Neural progenitor cell (in vitro differentiated cells): ENCODE data around the gene AK8. TPM values are rescaled to one million over a fixed set of nuclear protein-coding genes. Genes with fewer than 3 reads are reported as not detected.

Experiments
- DNase-seq: peaks from one replicate; pipeline ENCODE4 v3.0.0-alpha.2; 2016; ENCODE audit warnings: low spot score
- H2AFZ ChIP-seq: fragments of 200-600 bp; sonication (generic); replicated peaks from 2 replicates; pipeline ENCODE4 v1.6.1; 2016; ENCODE audit warnings: antibody characterized with exemption
- H3F3A ChIP-seq: fragments of 200-600 bp; sonication (generic); 2 replicates; pipeline ENCODE4 v1.6.1; 2016; ENCODE audit warnings: antibody characterized with exemption, low read depth
- H3K27ac ChIP-seq: fragments of 200-600 bp; sonication (generic); 2 replicates; pipeline ENCODE4 v1.5.1; 2016; ENCODE audit warnings: mild to moderate bottlenecking
- H3K27me3 ChIP-seq: fragments of 200-600 bp; sonication (generic); 2 replicates; pipeline ENCODE4 v1.6.1; 2016; ENCODE audit warnings: mild to moderate bottlenecking, moderate library complexity
- H3K36me3 ChIP-seq: fragments of 200-600 bp; sonication (generic); 2 replicates; pipeline ENCODE4 v1.5.1; 2016
- H3K4me1 ChIP-seq: fragments of 200-600 bp; sonication (generic); 2 replicates; pipeline ENCODE4 v1.6.1; 2016; ENCODE audit warnings: mixed run types
- H3K4me2 ChIP-seq: fragments of 200-600 bp; sonication (generic); 2 replicates; pipeline ENCODE4 v1.6.1; 2016
- H3K4me3 ChIP-seq: fragments of 200-600 bp; sonication (generic); 2 replicates; pipeline ENCODE4 v1.5.1; 2016
- H3K79me2 ChIP-seq: fragments of 200-600 bp; sonication (generic); 2 replicates; pipeline ENCODE4 v1.6.1; 2016; ENCODE audit warnings: low read depth
- H3K9ac ChIP-seq: fragments of 200-600 bp; sonication (generic); 2 replicates; pipeline ENCODE4 v1.6.1; 2016
- H3K9me3 ChIP-seq: fragments of 200-600 bp; sonication (generic); 2 replicates; pipeline ENCODE4 v1.5.1; 2016; ENCODE audit warnings: low read depth
- H4K20me1 ChIP-seq: fragments of 200-600 bp; sonication (generic); 2 replicates; pipeline ENCODE4 v1.6.1; 2016; ENCODE audit warnings: low read depth
- H3K27ac Mint-ChIP-seq: 3 replicates; pipeline ENCODE4 v1.8.0; 2021; ENCODE audit warnings: mixed read lengths
- H3K27me3 Mint-ChIP-seq: 2 replicates; pipeline ENCODE4 v1.8.0; 2022; ENCODE audit warnings: low read depth, mild to moderate bottlenecking, inconsistent platforms, moderate library complexity, mixed read lengths; ENCODE audit not compliant: insufficient read depth
- H3K36me3 Mint-ChIP-seq: 3 replicates; pipeline ENCODE4 v1.8.0; 2021; ENCODE audit warnings: mixed read lengths
- H3K4me1 Mint-ChIP-seq: 3 replicates; pipeline ENCODE4 v1.8.0; 2021; ENCODE audit warnings: mixed read lengths
- H3K4me3 Mint-ChIP-seq: 3 replicates; pipeline ENCODE4 v1.8.0; 2021; ENCODE audit warnings: mild to moderate bottlenecking, moderate library complexity, mixed read lengths
- H3K9me3 Mint-ChIP-seq: 3 replicates; pipeline ENCODE4 v1.8.0; 2020; ENCODE audit warnings: mixed read lengths
- EZH2 ChIP-seq: fragments of 200-600 bp; sonication (generic); IDR thresholded peaks from 2 replicates; pipeline ENCODE4 v1.6.1; 2017; ENCODE audit warnings: antibody characterized with exemption, mild to moderate bottlenecking, moderate library complexity
- EZH2phosphoT487 ChIP-seq: fragments of 200-600 bp; sonication (generic); IDR thresholded peaks from 2 replicates; pipeline ENCODE4 v1.6.1; 2017; ENCODE audit warnings: antibody characterized with exemption
- total RNA-seq: library from RNA; depleted of rRNA; stranded (reverse); fragments of >200 nt; gene quantifications from 2 replicates; pipeline ENCODE4 v1.2.3, GENCODE V29; 2015; ENCODE audit warnings: low replicate concordance
- TF ChIP-seq, protein P1 (sequence below): fragments of 200-600 bp; sonication (generic); IDR thresholded peaks from 2 replicates; pipeline ENCODE4 v1.5.1; 2017; ENCODE audit warnings: antibody characterized with exemption, mild to moderate bottlenecking

The AK8 gene
- total RNA-seq, 1 donor from 2014 or later = 0.43 TPM

DNA sequence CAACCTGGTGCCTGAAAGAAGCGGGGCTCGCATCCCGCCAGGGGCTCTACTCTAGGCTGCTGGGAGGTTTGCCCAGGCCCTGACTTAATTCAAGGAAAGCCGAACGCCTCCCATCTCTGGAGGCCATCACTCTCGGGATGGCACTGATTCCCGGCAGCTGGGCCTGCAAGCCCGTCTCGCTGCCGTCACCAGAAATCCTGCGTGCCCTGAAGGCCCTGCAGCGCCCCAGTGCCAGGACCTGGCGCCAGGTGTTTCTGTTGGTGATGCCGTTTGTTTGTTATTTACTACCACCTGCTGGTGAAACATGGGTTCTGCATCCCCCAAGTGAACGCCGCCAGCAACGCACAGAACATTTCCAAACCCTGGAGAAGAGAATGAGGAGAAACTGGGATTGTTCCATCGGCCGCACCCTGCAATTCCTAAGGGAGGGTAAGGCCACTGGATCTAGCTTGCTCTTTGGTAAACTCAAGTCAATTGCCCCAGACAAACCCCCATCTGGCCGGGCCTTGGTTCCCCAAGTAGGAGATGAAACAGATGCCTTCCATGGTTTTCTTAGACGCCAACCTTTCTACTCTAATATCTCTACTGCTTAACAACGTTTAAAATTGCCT, 77.9 kb downstream of the AK8 start:
- H3K36me3 Mint-ChIP-seq = peaks cover 1% of the 10 kb centered on the region

GRCh38 chr9:132798817-132799790, 79.0 kb downstream of the AK8 start:
- no peaks in the 10 kb centered on the region for H3K9me3 ChIP-seq
- TF ChIP-seq, protein P1, sequence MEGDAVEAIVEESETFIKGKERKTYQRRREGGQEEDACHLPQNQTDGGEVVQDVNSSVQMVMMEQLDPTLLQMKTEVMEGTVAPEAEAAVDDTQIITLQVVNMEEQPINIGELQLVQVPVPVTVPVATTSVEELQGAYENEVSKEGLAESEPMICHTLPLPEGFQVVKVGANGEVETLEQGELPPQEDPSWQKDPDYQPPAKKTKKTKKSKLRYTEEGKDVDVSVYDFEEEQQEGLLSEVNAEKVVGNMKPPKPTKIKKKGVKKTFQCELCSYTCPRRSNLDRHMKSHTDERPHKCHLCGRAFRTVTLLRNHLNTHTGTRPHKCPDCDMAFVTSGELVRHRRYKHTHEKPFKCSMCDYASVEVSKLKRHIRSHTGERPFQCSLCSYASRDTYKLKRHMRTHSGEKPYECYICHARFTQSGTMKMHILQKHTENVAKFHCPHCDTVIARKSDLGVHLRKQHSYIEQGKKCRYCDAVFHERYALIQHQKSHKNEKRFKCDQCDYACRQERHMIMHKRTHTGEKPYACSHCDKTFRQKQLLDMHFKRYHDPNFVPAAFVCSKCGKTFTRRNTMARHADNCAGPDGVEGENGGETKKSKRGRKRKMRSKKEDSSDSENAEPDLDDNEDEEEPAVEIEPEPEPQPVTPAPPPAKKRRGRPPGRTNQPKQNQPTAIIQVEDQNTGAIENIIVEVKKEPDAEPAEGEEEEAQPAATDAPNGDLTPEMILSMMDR = peak; percentile 33
- no peak for TF ChIP-seq EZH2
- peaks cover 1% of the 10 kb centered on the region for H3K36me3 Mint-ChIP-seq
- no peak overlapping the region for H3K4me2 ChIP-seq
- peaks cover 21% of the 10 kb centered on the region for H3K27me3 Mint-ChIP-seq
- no peak overlapping the region for H2AFZ ChIP-seq
- H3K27ac Mint-ChIP-seq = peak overlapping the region; percentile 50
- H3K4me3 ChIP-seq = no peak overlapping the region
- H3K36me3 ChIP-seq = no peaks in the 10 kb centered on the region
- peaks cover 59% of the 10 kb centered on the region for H3K27me3 ChIP-seq
- no peak overlapping the region for H3K4me3 Mint-ChIP-seq
- H3K4me1 Mint-ChIP-seq = peaks cover 20% of the 10 kb centered on the region
- no peaks in the 10 kb centered on the region for H3F3A ChIP-seq
- H3K27ac ChIP-seq = no peak overlapping the region
- H3K79me2 ChIP-seq = no peaks in the 10 kb centered on the region
- no peaks in the 10 kb centered on the region for H4K20me1 ChIP-seq
- no peaks in the 10 kb centered on the region for H3K4me1 ChIP-seq
- H3K9me3 Mint-ChIP-seq = no peaks in the 10 kb centered on the region
- H3K9ac ChIP-seq = no peak overlapping the region
- DNase-seq = no peak

More for the DNA sequence above, 77.9 kb downstream of the AK8 start:
- peak; percentile 88 for DNase-seq
- Histone ChIP-seq H3K36me3 (no peaks in the 10 kb centered on the region), H3K79me2 (no peaks in the 10 kb centered on the region), H3K9ac (no peak overlapping the region), H3K4me3 (no peak overlapping the region), H3K4me1 (peaks cover 5% of the 10 kb centered on the region), H3K9me3 (no peaks in the 10 kb centered on the region), H3F3A (no peaks in the 10 kb centered on the region), H3K27ac (no peak overlapping the region), H3K4me2 (no peak overlapping the region), H2AFZ (no peak overlapping the region), H3K27me3 (peaks cover 49% of the 10 kb centered on the region), H4K20me1 (no peaks in the 10 kb centered on the region)
- Mint-ChIP-seq H3K27me3 (peaks cover 21% of the 10 kb centered on the region), H3K9me3 (no peaks in the 10 kb centered on the region), H3K4me3 (no peak overlapping the region), H3K4me1 (peaks cover 29% of the 10 kb centered on the region), H3K27ac (no peak overlapping the region)
- TF ChIP-seq EZH2phosphoT487 = no peak
- TF ChIP-seq, protein P1 = peak; percentile 89

DNA sequence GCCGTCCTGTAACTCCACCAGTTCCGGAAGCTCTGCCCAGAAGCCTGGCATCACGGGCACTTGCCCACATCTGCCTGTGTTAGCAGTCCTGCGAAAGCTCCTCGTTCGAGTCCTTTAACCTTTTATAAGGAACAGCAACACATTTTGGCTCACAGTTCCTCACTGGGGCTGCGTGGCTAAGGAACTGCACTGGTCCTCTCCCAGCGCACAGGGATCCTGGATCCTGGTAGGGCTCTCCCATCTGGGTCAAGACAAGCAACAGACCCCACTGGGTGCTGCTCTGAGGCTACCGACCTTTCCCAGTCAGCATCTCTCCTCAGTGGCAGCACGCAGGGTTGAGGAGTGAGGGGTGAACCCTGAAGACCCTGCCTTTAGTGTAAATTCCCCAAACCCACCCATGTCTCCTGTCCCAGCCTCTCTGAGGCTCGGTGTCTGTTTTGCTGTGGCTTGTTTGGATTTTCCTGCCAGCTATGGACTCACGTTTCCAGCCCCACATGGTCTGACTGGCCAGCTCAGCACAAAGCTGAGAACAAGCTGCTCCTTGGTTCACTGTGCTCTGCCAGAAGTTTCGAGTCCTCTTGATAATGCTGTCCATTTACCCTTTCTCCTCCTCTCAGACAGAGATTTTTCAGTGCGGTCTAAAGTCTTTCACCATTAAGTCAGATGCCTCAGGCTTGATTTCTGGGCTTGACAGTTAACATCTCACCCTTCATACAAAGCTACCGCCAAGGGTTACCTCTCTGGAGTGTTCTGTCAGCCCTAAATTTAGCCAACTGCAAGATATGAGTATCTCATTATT, 80.0 kb downstream of the AK8 start:
- Mint-ChIP-seq H3K27me3 (peaks cover 23% of the 10 kb centered on the region), H3K36me3 (peaks cover 1% of the 10 kb centered on the region), H3K4me1 (peaks cover 16% of the 10 kb centered on the region), H3K9me3 (no peaks in the 10 kb centered on the region), H3K27ac (peak overlapping the region; percentile 50), H3K4me3 (no peak overlapping the region)
- Histone ChIP-seq H3K4me2 (no peak overlapping the region), H3K9ac (no peak overlapping the region), H2AFZ (no peak overlapping the region), H3K79me2 (no peaks in the 10 kb centered on the region), H3K27me3 (peaks cover 70% of the 10 kb centered on the region), H3K4me1 (no peaks in the 10 kb centered on the region), H3K36me3 (no peaks in the 10 kb centered on the region), H3K9me3 (no peaks in the 10 kb centered on the region), H4K20me1 (no peaks in the 10 kb centered on the region), H3K27ac (no peak overlapping the region), H3K4me3 (no peak overlapping the region), H3F3A (no peaks in the 10 kb centered on the region)
- DNase-seq = no peak
- TF ChIP-seq EZH2phosphoT487 (no peak), EZH2 (no peak)
- TF ChIP-seq, protein P1 = no peak
